Adrenal gland (tissue), 12 donors: Measurements from ENCODE around the gene ZC3H12D. TPM values are rescaled to one million over a fixed set of nuclear protein-coding genes. Genes with fewer than 3 reads are reported as not detected.

Experiments used
- DNase-seq, 7 donors: peaks; one replicate each; pipeline ENCODE4 v3.0.0-alpha.2; 2019 to 2020
- H3K27ac ChIP-seq, 5 donors: fragments of 200-600 bp; sonication (generic) in 4 of 5; 1 replicate in 3 of 5; 2 replicates in 2 of 5; pipeline versions ENCODE4 v1.5.1 to v1.8.0; 2016 to 2020; ENCODE audit warnings: mild to moderate bottlenecking in 1 of 5
- H3K27me3 ChIP-seq: fragments of 200-600 bp; 2 replicates; pipeline ENCODE4 v1.8.0; 2021
- H3K36me3 ChIP-seq, 2 donors: fragments of 200-600 bp; replicated peaks in 1 of 2; 1 replicate in 1 of 2; 2 replicates in 1 of 2; pipeline versions ENCODE4 v1.5.1 to v1.8.0; 2018 to 2022
- H3K4me1 ChIP-seq, 2 donors: fragments of 200-600 bp; replicated peaks in 1 of 2; 1 replicate in 1 of 2; 2 replicates in 1 of 2; pipeline versions ENCODE4 v1.5.1 to v1.8.0; 2018 to 2021
- H3K4me3 ChIP-seq, 4 donors: fragments of 200-600 bp; sonication (generic) in 3 of 4; one replicate each; pipeline ENCODE4 v1.5.1; 2016 to 2018
- H3K9me3 ChIP-seq, 3 donors: fragments of 200-600 bp; sonication (generic) in 1 of 3; replicated peaks in 1 of 3; 1 replicate in 2 of 3; 2 replicates in 1 of 3; pipeline versions ENCODE4 v1.5.1 to v1.8.0; 2016 to 2021
- CTCF ChIP-seq, 6 experiments: fragments of 450-650 bp in 4 of 6; fragments of 200-600 bp in 2 of 6; sonication (generic) in 1 of 6; IDR thresholded peaks; 1 replicate in 5 of 6; 2 replicates in 1 of 6; pipeline versions ENCODE4 v1.5.1 to v1.8.0; 2016 to 2021; ENCODE audit warnings: antibody characterized with exemption in 6 of 6, mild to moderate bottlenecking in 2 of 6, moderate library complexity in 1 of 6
- POLR2A ChIP-seq, 2 donors: fragments of 450-650 bp; IDR thresholded peaks; one replicate each; pipeline ENCODE4 v1.6.1; 2017; ENCODE audit warnings: antibody characterized with exemption in 2 of 2, mild to moderate bottlenecking in 2 of 2, moderate library complexity in 1 of 2
- WGBS, 4 donors: extraction: QIAGEN DNeasy Blood & Tissue Kit in 2 of 4; methylation state at CpG; one replicate each; pipeline versions ENCODE4 v1.1.5 to v1.1.7; 2013 to 2017; 5-methylcytosine and 5-hydroxymethylcytosine counted together
- intact Hi-C, 2 donors: fragments of 100-400 bp; cut with DNase I; formaldehyde crosslinking; loops; one replicate each; pipeline versions ENCODE4 v1.14.1 to v1.15.0; 2022 to 2023
- polyA plus RNA-seq, 3 donors: library from polyadenylated mRNA; stranded (reverse); fragments of 200-250 nt in 2 of 3; fragments of 350-450 nt in 1 of 3; fragmentation: Illumina TruSeq in 1 of 3; extraction: RNeasy Lipid Tissue Mini Kit (QIAGEN cat#74804) in 1 of 3; gene quantifications; one replicate each; pipeline ENCODE4 v1.2.3, GENCODE V29; 2013 to 2014
- total RNA-seq, 9 donors: library from RNA; depleted of rRNA in 4 of 9; stranded (reverse); fragments of >200 nt in 4 of 9; fragments of 120-200 nt in 1 of 9; fragmentation: NEBNext Ultra II Directional in 1 of 9; extraction: Animal tissue kit (Norgen Biotek cat#: 25700) in 1 of 9; gene quantifications; one replicate each; pipeline versions ENCODE4 v1.1.0 to v1.2.4, GENCODE V29; 2013 to 2023
- donor health status: healthy with polysubstance abuse.
- donor health status: Bipolar disorder and iron deficiency.
- donor health status: DM: yes; HTN: yes; CAD: no.
- donor health status: DM: no; HTN: no; CAD: no.
- donor health status: DM: no; HTN: no; CAD: no.
- donor health status: DM: yes; HTN: yes; CAD: no.

The ZC3H12D gene
- total and polyA plus RNA-seq, 12 donors = 0.44 to 12.0 (median 1.8) TPM

GRCh38 chr6:149423964-149424440 is 60.8 kb downstream of the ZC3H12D start:
- no peak for DNase-seq
- no peak for TF ChIP-seq CTCF (IDR thresholded peaks at IDR 0.05)
- no peak for TF ChIP-seq POLR2A (IDR thresholded peaks at IDR 0.05)
- Histone ChIP-seq H3K9me3 (no peaks in the 10 kb centered on the region), H3K4me3 (no peak overlapping the region), H3K27me3 (no peaks in the 10 kb centered on the region), H3K27ac (peak overlapping the region in 1 of 5 donors; percentile 41), H3K4me1 (peaks cover 3 to 6% of the 10 kb centered on the region in 2 donors), H3K36me3 (no peaks in the 10 kb centered on the region)
- 65 to 72% (median 68%) methylated on average over 7 of the region's 7 CpGs for WGBS, 4 donors
- intact Hi-C loops = loop anchor here (10.0 kb wide), 1 partner anchor 109 kb away; the partner anchor contains the start of gene TAB2 (in 2 of the 2)

GRCh38 chr6:149422581-149422980 is 62.2 kb downstream of the ZC3H12D start:
- no peak for DNase-seq
- no peaks in the 10 kb centered on the region for H3K36me3 ChIP-seq
- no peaks in the 10 kb centered on the region for H3K27me3 ChIP-seq
- no peak overlapping the region for H3K27ac ChIP-seq
- intact Hi-C loops = loop anchor here (10.0 kb wide), 1 partner anchor 108 kb away; the partner anchor contains the start of gene TAB2 (in 2 of the 2)
- peaks cover 3 to 6% of the 10 kb centered on the region in 2 donors for H3K4me1 ChIP-seq
- no peak overlapping the region for H3K4me3 ChIP-seq
- TF ChIP-seq CTCF (IDR thresholded peaks at IDR 0.05) = no peak
- TF ChIP-seq POLR2A (IDR thresholded peaks at IDR 0.05) = no peak
- no peaks in the 10 kb centered on the region for H3K9me3 ChIP-seq
- 86 to 90% (median 89%) methylated on average over 4 of the region's 4 CpGs for WGBS, 4 donors

GRCh38 chr6:149421132-149421531 is 63.7 kb downstream of the ZC3H12D start:
- H3K4me1 ChIP-seq = peaks cover 3 to 6% of the 10 kb centered on the region in 2 donors
- DNase-seq = no peak
- WGBS, 4 donors = 69 to 78% (median 72%) methylated on average over 5 of the region's 5 CpGs
- no peaks in the 10 kb centered on the region for H3K27me3 ChIP-seq
- TF ChIP-seq POLR2A (IDR thresholded peaks at IDR 0.05) (no peak), CTCF (IDR thresholded peaks at IDR 0.05) (no peak)
- H3K9me3 ChIP-seq = no peaks in the 10 kb centered on the region
- no peak overlapping the region for H3K4me3 ChIP-seq
- no peaks in the 10 kb centered on the region for H3K36me3 ChIP-seq
- intact Hi-C loops = loop anchor here (10.0 kb wide), 1 partner anchor 106 kb away; the partner anchor contains the start of gene TAB2 (in 2 of the 2)
- H3K27ac ChIP-seq = no peak overlapping the region

- Histone ChIP-seq H3K36me3 (no peaks in the 10 kb centered on the region), H3K4me3 (no peak overlapping the region), H3K4me1 (peaks cover 3 to 6% of the 10 kb centered on the region in 2 donors), H3K27me3 (no peaks in the 10 kb centered on the region), H3K9me3 (no peaks in the 10 kb centered on the region), H3K27ac (no peak overlapping the region)
- DNase-seq = no peak
- intact Hi-C loops = loop anchor here (10.0 kb wide), 1 partner anchor 105 kb away; the partner anchor contains the start of gene TAB2 (in 2 of the 2)
- 84 to 88% (median 86%) methylated on average over 13 of the region's 13 CpGs for whole genome bisulfite sequencing, 4 donors
- TF ChIP-seq POLR2A (IDR thresholded peaks at IDR 0.05) = no peak
- TF ChIP-seq CTCF (IDR thresholded peaks at IDR 0.05) = no peak
These were observed 65.0 kb downstream of the ZC3H12D start for GRCh38 chr6:149419696-149420404.
